SJCRH30 (cell line): ENCODE measurements around the gene P4HA1. TPM values are rescaled to one million over a fixed set of nuclear protein-coding genes. Genes with fewer than 3 reads are reported as not detected.
"Not testable (repeated sequence)": the region's sequence is repeated elsewhere in the genome, so short reads cannot be mapped to it uniquely, and the experiment has no call there.

Experiments
- DNase-seq, 2 experiments: peaks; one replicate each; pipeline ENCODE4 v3.0.0-alpha.2; 2015 to 2020
- H3K27ac ChIP-seq: fragments of 250-450 bp; sonication (Bioruptor Pico); 2 replicates; pipeline ENCODE4 v1.5.1; 2020; ENCODE audit warnings: mild to moderate bottlenecking, moderate library complexity
- H3K27me3 ChIP-seq: fragments of 250-450 bp; sonication (Bioruptor Pico); 2 replicates; pipeline ENCODE4 v1.5.1; 2020; ENCODE audit warnings: mild to moderate bottlenecking, moderate library complexity
- H3K36me3 ChIP-seq: fragments of 250-450 bp; sonication (Bioruptor Pico); 2 replicates; pipeline ENCODE4 v1.5.1; 2020; ENCODE audit warnings: mild to moderate bottlenecking, moderate library complexity
- H3K4me1 ChIP-seq: fragments of 250-450 bp; sonication (Bioruptor Pico); 2 replicates; pipeline ENCODE4 v1.5.1; 2020; ENCODE audit warnings: mild to moderate bottlenecking, moderate library complexity
- H3K4me3 ChIP-seq: fragments of 250-450 bp; sonication (Bioruptor Pico); 2 replicates; pipeline ENCODE4 v1.5.1; 2020; ENCODE audit warnings: mild to moderate bottlenecking, moderate library complexity
- H3K9me3 ChIP-seq: fragments of 250-450 bp; sonication (Bioruptor Pico); replicated peaks from 2 replicates; pipeline ENCODE4 v1.5.1; 2020; ENCODE audit warnings: mild to moderate bottlenecking, moderate library complexity
- total RNA-seq: library from RNA; depleted of rRNA; stranded (reverse); fragments of >200 nt; shearing (Covaris generic); gene quantifications from 2 replicates; pipeline ENCODE4 v1.2.3, GENCODE V29; 2014

P4HA1 gene
- total RNA-seq, 1 experiment from 2014 or later = 78.0 TPM

- Histone ChIP-seq H3K9me3 (no peaks in the 10 kb centered on the region), H3K27me3 (no peaks in the 10 kb centered on the region), H3K27ac (no peak overlapping the region), H3K36me3 (peaks cover 17% of the 10 kb centered on the region), H3K4me3 (no peak overlapping the region), H3K4me1 (peaks cover 16% of the 10 kb centered on the region)
- DNase-seq = no peak
These were observed 53.3 kb downstream of the P4HA1 start for GRCh38 chr10:73043319-73043718.

- Histone ChIP-seq H3K4me3 (no peak overlapping the region), H3K27me3 (no peaks in the 10 kb centered on the region), H3K27ac (no peak overlapping the region), H3K4me1 (peaks cover 16% of the 10 kb centered on the region), H3K9me3 (no peaks in the 10 kb centered on the region), H3K36me3 (peaks cover 24% of the 10 kb centered on the region)
- DNase-seq = no peak
These were observed 54.5 kb downstream of the P4HA1 start for GRCh38 chr10:73042130-73042529.

GRCh38 chr10:73039635-73040034, 57.0 kb downstream of the P4HA1 start:
- no peaks in the 10 kb centered on the region for H3K9me3 ChIP-seq
- H3K36me3 ChIP-seq = peaks cover 20% of the 10 kb centered on the region
- H3K27me3 ChIP-seq = no peaks in the 10 kb centered on the region
- H3K4me3 ChIP-seq = no peak overlapping the region
- H3K27ac ChIP-seq = peak overlapping the region; percentile 51
- peaks cover 13% of the 10 kb centered on the region for H3K4me1 ChIP-seq
- no peak for DNase-seq

- not testable (repeated sequence) for H3K9me3 ChIP-seq, H3K4me3 ChIP-seq, H3K27me3 ChIP-seq, H3K27ac ChIP-seq, H3K4me1 ChIP-seq, DNase-seq
- H3K36me3 ChIP-seq = peaks cover 24% of the 10 kb centered on the region
These were observed 60.4 kb downstream of the P4HA1 start for GRCh38 chr10:73036285-73036684.

GRCh38 chr10:73032536-73032935, 64.1 kb downstream of the P4HA1 start:
- Histone ChIP-seq H3K4me1 (peaks cover 6% of the 10 kb centered on the region), H3K9me3 (no peaks in the 10 kb centered on the region), H3K27me3 (no peaks in the 10 kb centered on the region), H3K4me3 (no peak overlapping the region), H3K36me3 (peaks cover 40% of the 10 kb centered on the region), H3K27ac (no peak overlapping the region)
- no peak for DNase-seq

GRCh38 chr10:73026623-73027022, 70.0 kb downstream of the P4HA1 start:
- not testable (repeated sequence) for H3K4me3 ChIP-seq, H3K27me3 ChIP-seq, H3K4me1 ChIP-seq, H3K27ac ChIP-seq, H3K9me3 ChIP-seq, DNase-seq
- H3K36me3 ChIP-seq = peaks cover 54% of the 10 kb centered on the region

- peaks cover 42% of the 10 kb centered on the region for H3K36me3 ChIP-seq
- not testable (repeated sequence) for H3K4me1 ChIP-seq, H3K27me3 ChIP-seq, H3K4me3 ChIP-seq, H3K9me3 ChIP-seq, DNase-seq, H3K27ac ChIP-seq
These were observed 73.1 kb downstream of the P4HA1 start for GRCh38 chr10:73023455-73024070.

GRCh38 chr10:73022961-73023360, 73.7 kb downstream of the P4HA1 start:
- not testable (repeated sequence) for H3K4me1 ChIP-seq, H3K27ac ChIP-seq, H3K27me3 ChIP-seq, H3K9me3 ChIP-seq, DNase-seq, H3K4me3 ChIP-seq
- H3K36me3 ChIP-seq = peaks cover 38% of the 10 kb centered on the region

GRCh38 chr10:73021538-73022164, 75.0 kb downstream of the P4HA1 start:
- H3K36me3 ChIP-seq = peaks cover 37% of the 10 kb centered on the region
- not testable (repeated sequence) for DNase-seq, H3K4me3 ChIP-seq, H3K27ac ChIP-seq, H3K27me3 ChIP-seq, H3K9me3 ChIP-seq
- peaks cover 17% of the 10 kb centered on the region for H3K4me1 ChIP-seq

- Histone ChIP-seq H3K36me3 (peaks cover 38% of the 10 kb centered on the region), H3K9me3 (no peaks in the 10 kb centered on the region), H3K4me1 (peaks cover 17% of the 10 kb centered on the region), H3K4me3 (no peak overlapping the region), H3K27me3 (no peaks in the 10 kb centered on the region), H3K27ac (no peak overlapping the region)
- DNase-seq = no peak
These were observed 75.6 kb downstream of the P4HA1 start for GRCh38 chr10:73021050-73021449.

- DNase-seq = no peak
- H3K4me1 ChIP-seq = peaks cover 17% of the 10 kb centered on the region
- H3K4me3 ChIP-seq = no peak overlapping the region
- no peaks in the 10 kb centered on the region for H3K27me3 ChIP-seq
- H3K27ac ChIP-seq = no peak overlapping the region
- peaks cover 53% of the 10 kb centered on the region for H3K36me3 ChIP-seq
- H3K9me3 ChIP-seq = no peaks in the 10 kb centered on the region
These were observed 77.6 kb downstream of the P4HA1 start for GRCh38 chr10:73019100-73019499.

GRCh38 chr10:73018632-73019031, 78.0 kb downstream of the P4HA1 start:
- H3K4me3 ChIP-seq = no peak overlapping the region
- peak in 1 of 2 experiments; percentile 10 for DNase-seq
- H3K27me3 ChIP-seq = no peaks in the 10 kb centered on the region
- H3K9me3 ChIP-seq = no peaks in the 10 kb centered on the region
- H3K27ac ChIP-seq = peak overlapping the region; percentile 42; the same call in 1 of the 2 replicates
- peaks cover 55% of the 10 kb centered on the region for H3K36me3 ChIP-seq
- H3K4me1 ChIP-seq = peaks cover 17% of the 10 kb centered on the region

GRCh38 chr10:73017955-73018480, 78.6 kb downstream of the P4HA1 start:
- peak overlapping the region; percentile 42 for H3K27ac ChIP-seq

GRCh38 chr10:73015779-73016178, 80.9 kb downstream of the P4HA1 start:
- peaks cover 63% of the 10 kb centered on the region for H3K36me3 ChIP-seq
- peaks cover 17% of the 10 kb centered on the region for H3K4me1 ChIP-seq
- H3K27ac ChIP-seq = no peak overlapping the region
- H3K4me3 ChIP-seq = no peak overlapping the region
- H3K27me3 ChIP-seq = no peaks in the 10 kb centered on the region
- DNase-seq = no peak
- no peaks in the 10 kb centered on the region for H3K9me3 ChIP-seq

More at GRCh38 chr10:73017955-73018480, 78.6 kb downstream of the P4HA1 start:
- DNase-seq = peak; percentile 83 to 89
- Histone ChIP-seq H3K36me3 (peaks cover 60% of the 10 kb centered on the region), H3K27me3 (no peaks in the 10 kb centered on the region), H3K4me3 (no peak overlapping the region), H3K4me1 (peaks cover 17% of the 10 kb centered on the region), H3K9me3 (no peaks in the 10 kb centered on the region)

GRCh38 chr10:73003822-73004221, 92.8 kb downstream of the P4HA1 start:
- DNase-seq = no peak
- Histone ChIP-seq H3K36me3 (peaks cover 30% of the 10 kb centered on the region), H3K27ac (no peak overlapping the region), H3K9me3 (no peaks in the 10 kb centered on the region), H3K4me1 (no peaks in the 10 kb centered on the region), H3K27me3 (no peaks in the 10 kb centered on the region), H3K4me3 (no peak overlapping the region)
